GM23248 (cell line): ENCODE measurements around the gene TMEM44. TPM values are rescaled to one million over a fixed set of nuclear protein-coding genes. Genes with fewer than 3 reads are reported as not detected.

Source experiments
- DNase-seq: peaks from one replicate; pipeline ENCODE4 v3.0.0-alpha.2; 2015
- H2AFZ ChIP-seq: fragments of 200-600 bp; sonication (generic); 2 replicates; pipeline ENCODE4 v1.6.1; 2016; ENCODE audit warnings: antibody characterized with exemption
- H3F3A ChIP-seq: fragments of 200-600 bp; sonication (generic); 2 replicates; pipeline ENCODE4 v1.6.1; 2016; ENCODE audit warnings: mild to moderate bottlenecking, antibody characterized with exemption, mixed run types; ENCODE audit not compliant: insufficient read depth
- H3K27ac ChIP-seq: fragments of 200-600 bp; sonication (generic); 2 replicates; pipeline ENCODE4 v1.5.1; 2016; ENCODE audit warnings: mild to moderate bottlenecking
- H3K27me3 ChIP-seq: fragments of 200-600 bp; sonication (generic); replicated peaks from 2 replicates; pipeline ENCODE4 v1.6.1; 2016; ENCODE audit warnings: mild to moderate bottlenecking; ENCODE audit not compliant: insufficient read depth
- H3K36me3 ChIP-seq: fragments of 200-600 bp; sonication (generic); 2 replicates; pipeline ENCODE4 v1.6.1; 2016; ENCODE audit warnings: low read depth, mild to moderate bottlenecking
- H3K4me1 ChIP-seq: fragments of 200-600 bp; sonication (generic); 2 replicates; pipeline ENCODE4 v1.6.1; 2016; ENCODE audit warnings: mild to moderate bottlenecking; ENCODE audit not compliant: insufficient read depth
- H3K4me2 ChIP-seq: fragments of 200-600 bp; sonication (generic); one replicate; pipeline ENCODE4 v1.6.1; 2016; ENCODE audit warnings: mild to moderate bottlenecking; ENCODE audit not compliant: unreplicated experiment
- H3K4me3 ChIP-seq: fragments of 200-600 bp; sonication (generic); 2 replicates; pipeline ENCODE4 v1.5.1; 2016; ENCODE audit warnings: mild to moderate bottlenecking
- H3K79me2 ChIP-seq: fragments of 200-600 bp; sonication (generic); 2 replicates; pipeline ENCODE4 v1.6.1; 2016; ENCODE audit warnings: mild to moderate bottlenecking; ENCODE audit not compliant: insufficient read depth
- H3K9ac ChIP-seq: fragments of 200-600 bp; sonication (generic); 2 replicates; pipeline ENCODE4 v1.6.1; 2016; ENCODE audit warnings: mild to moderate bottlenecking
- H3K9me2 ChIP-seq: fragments of 200-600 bp; sonication (generic); 2 replicates; pipeline ENCODE4 v1.6.1; 2016; ENCODE audit warnings: mixed run types, mild to moderate bottlenecking, moderate library complexity; ENCODE audit not compliant: insufficient read depth
- H3K9me3 ChIP-seq: fragments of 200-600 bp; sonication (generic); one replicate; pipeline ENCODE4 v1.6.1; 2017; ENCODE audit warnings: low read depth
- H4K20me1 ChIP-seq: fragments of 200-600 bp; sonication (generic); 2 replicates; pipeline ENCODE4 v1.6.0; 2016; ENCODE audit not compliant: insufficient read depth
- EZH2 ChIP-seq: fragments of 200-600 bp; sonication (generic); IDR thresholded peaks from 2 replicates; pipeline ENCODE4 v1.6.1; 2018; ENCODE audit warnings: antibody characterized with exemption, mild to moderate bottlenecking; ENCODE audit not compliant: insufficient read depth, poor library complexity, severe bottlenecking
- EZH2phosphoT487 ChIP-seq: fragments of 200-600 bp; sonication (generic); IDR thresholded peaks from 2 replicates; pipeline ENCODE4 v1.6.1; 2018; ENCODE audit warnings: antibody characterized with exemption, moderate library complexity, mild to moderate bottlenecking, low read depth; ENCODE audit not compliant: insufficient read depth
- WGBS, 2 experiments: methylation state at CpG; one replicate each; pipeline ENCODE4 v1.1.6; 2015 to 2017; ENCODE audit warnings: low lambda C conversion rate in 2 of 2, low coverage in 1 of 2; ENCODE audit errors: missing lambda C conversion rate in 2 of 2; 5-methylcytosine and 5-hydroxymethylcytosine counted together
- in situ Hi-C: fragments of 300-500 bp; cut with MboI; formaldehyde crosslinking; loops from 2 replicates; pipeline ENCODE4 v1.15.0; 2020
- polyA plus RNA-seq: library from polyadenylated mRNA; unstranded; fragments of >200 nt; fragmentation: Nextera tagmentation; extraction: Ambion mirVana; gene quantifications from 2 replicates; pipeline ENCODE4 v1.2.1, GENCODE V29; 2016
- total RNA-seq: library from RNA; depleted of rRNA; stranded (reverse); fragments of >200 nt; shearing (Covaris generic); gene quantifications from 2 replicates; pipeline ENCODE4 v1.2.3, GENCODE V29; 2014

TMEM44 gene
- total and polyA plus RNA-seq, 2 experiments from 2014 or later, result 13.1 to 14.6 TPM

- peak overlapping the region; percentile 8 for H3K4me2 ChIP-seq
- no peaks in the 10 kb centered on the region for H4K20me1 ChIP-seq
- H3K9me3 ChIP-seq, result no peaks in the 10 kb centered on the region
- peak overlapping the region; percentile 9; the same call in 1 of the 2 replicates for H2AFZ ChIP-seq
- no peak for TF ChIP-seq EZH2phosphoT487
- TF ChIP-seq EZH2, result no peak
- WGBS, 2 experiments, result 66 to 67% methylated on average over 3 of the region's 3 CpGs
- H3K9me2 ChIP-seq, result no peaks in the 10 kb centered on the region
- H3K9ac ChIP-seq, result no peak overlapping the region
- peaks cover 2% of the 10 kb centered on the region; the same call in 1 of the 2 replicates for H3K36me3 ChIP-seq
- 0 out of 2 replicates have a peak overlapping the region, but pooled peaks have one; percentile 5 for H3K27ac ChIP-seq
- peaks cover 33% of the 10 kb centered on the region for H3K79me2 ChIP-seq
- peaks cover 23% of the 10 kb centered on the region for H3K4me1 ChIP-seq
- H3K4me3 ChIP-seq, result no peak overlapping the region
- peak; percentile 60 for DNase-seq
- in situ Hi-C loops, result no loop called here
- H3F3A ChIP-seq, result peaks cover 25% of the 10 kb centered on the region
- H3K27me3 ChIP-seq, result no peaks in the 10 kb centered on the region
These were observed 40.5 kb upstream of the TMEM44 start for GRCh38 chr3:194673761-194674160.

GRCh38 chr3:194672876-194673275 is 39.7 kb upstream of the TMEM44 start:
- peak overlapping the region; percentile 95 for H3K4me2 ChIP-seq
- TF ChIP-seq EZH2 (no peak), EZH2phosphoT487 (no peak)
- no peaks in the 10 kb centered on the region for H3K27me3 ChIP-seq
- no peaks in the 10 kb centered on the region for H3K9me2 ChIP-seq
- in situ Hi-C loops, result no loop called here
- no peaks in the 10 kb centered on the region for H3K9me3 ChIP-seq
- H3K4me1 ChIP-seq, result peaks cover 23% of the 10 kb centered on the region
- peak overlapping the region; percentile 98 for H3K4me3 ChIP-seq
- 41 to 43% methylated on average over 5 of the region's 5 CpGs for WGBS, 2 experiments
- peaks cover 42% of the 10 kb centered on the region for H3K79me2 ChIP-seq
- no peaks in the 10 kb centered on the region for H4K20me1 ChIP-seq
- H3K36me3 ChIP-seq, result peaks cover 5% of the 10 kb centered on the region
- peak; percentile 36 for DNase-seq
- peak overlapping the region; percentile 94 for H3K27ac ChIP-seq
- peak overlapping the region; percentile 90 for H2AFZ ChIP-seq
- H3K9ac ChIP-seq, result peak overlapping the region; percentile 95
- H3F3A ChIP-seq, result peaks cover 25% of the 10 kb centered on the region

GRCh38 chr3:194671900-194672808 is 38.9 kb upstream of the TMEM44 start, which contains the start of gene LSG1:
Gene LSG1 (minus strand): TSS chr3:194672191. CDS start chr3:194672162, 29 bp downstream.
- H3K9me3 ChIP-seq, result no peaks in the 10 kb centered on the region
- H3K4me1 ChIP-seq, result peaks cover 23% of the 10 kb centered on the region
- peaks cover 5% of the 10 kb centered on the region for H3K36me3 ChIP-seq
- H3K9me2 ChIP-seq, result no peaks in the 10 kb centered on the region
- H3K27me3 ChIP-seq, result no peaks in the 10 kb centered on the region
- peak within 1 kb of the TSS; percentile 98 for H3K4me3 ChIP-seq
- no peak for TF ChIP-seq EZH2phosphoT487
- no peak for TF ChIP-seq EZH2
- H3K27ac ChIP-seq, result peak within 1 kb of the TSS; percentile 94
- H3K79me2 ChIP-seq, result peaks cover 46% of the 10 kb centered on the region
- 0 to 1% methylated on average over 56 to 57 of the region's 57 CpGs for WGBS, 2 experiments
- H3F3A ChIP-seq, result peaks cover 25% of the 10 kb centered on the region
- in situ Hi-C loops, result no loop called here
- peak within 1 kb of the TSS; percentile 90 for H2AFZ ChIP-seq
- H4K20me1 ChIP-seq, result no peaks in the 10 kb centered on the region
- DNase-seq, result peak; percentile 98
- peak within 1 kb of the TSS; percentile 95 for H3K9ac ChIP-seq
- peak within 1 kb of the TSS; percentile 95 for H3K4me2 ChIP-seq

- peak overlapping the region; percentile 95 for H3K4me2 ChIP-seq
- no peak for TF ChIP-seq EZH2phosphoT487
- TF ChIP-seq EZH2, result no peak
- peak overlapping the region; percentile 95 for H3K9ac ChIP-seq
- H3K9me2 ChIP-seq, result no peaks in the 10 kb centered on the region
- H3K36me3 ChIP-seq, result peaks cover 8% of the 10 kb centered on the region
- WGBS, 2 experiments, result 2 to 3% methylated on average over 5 of the region's 5 CpGs
- DNase-seq, result peak; percentile 74
- no peaks in the 10 kb centered on the region for H3K9me3 ChIP-seq
- peaks cover 49% of the 10 kb centered on the region for H3K79me2 ChIP-seq
- H3K4me1 ChIP-seq, result peaks cover 23% of the 10 kb centered on the region
- peak overlapping the region; percentile 94 for H3K27ac ChIP-seq
- peak overlapping the region; percentile 98 for H3K4me3 ChIP-seq
- H3F3A ChIP-seq, result peaks cover 25% of the 10 kb centered on the region
- H2AFZ ChIP-seq, result peak overlapping the region; percentile 90
- in situ Hi-C loops, result no loop called here
- no peaks in the 10 kb centered on the region for H3K27me3 ChIP-seq
- no peaks in the 10 kb centered on the region for H4K20me1 ChIP-seq
These were observed 38.3 kb upstream of the TMEM44 start for GRCh38 chr3:194671511-194671899.
